ENCODE data around the gene TMEM82.

Gene TMEM82

DNA sequence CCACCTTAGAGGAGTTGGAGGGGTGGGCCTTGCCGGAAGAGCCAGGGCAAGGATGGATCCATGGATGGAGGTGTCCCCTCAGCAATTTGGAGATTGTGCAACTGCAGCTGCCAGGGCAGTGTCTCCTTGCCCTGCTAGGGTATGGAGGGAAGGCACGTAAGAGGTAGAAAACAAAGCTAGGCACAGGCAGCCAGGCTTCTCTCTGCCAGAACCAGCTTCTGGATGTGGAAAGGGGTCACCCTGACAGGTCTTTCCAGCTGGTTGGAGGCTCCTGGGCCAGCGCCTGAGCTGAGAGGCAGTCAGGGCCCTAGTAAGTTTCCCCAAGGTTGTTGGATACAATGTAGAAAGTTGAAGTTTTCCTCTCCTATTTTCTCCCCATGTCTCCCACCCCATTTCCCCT is 21.4 kb upstream of the TMEM82 start:
- no peak for DNase-seq (ENCODE audit: low spot score)

DNA sequence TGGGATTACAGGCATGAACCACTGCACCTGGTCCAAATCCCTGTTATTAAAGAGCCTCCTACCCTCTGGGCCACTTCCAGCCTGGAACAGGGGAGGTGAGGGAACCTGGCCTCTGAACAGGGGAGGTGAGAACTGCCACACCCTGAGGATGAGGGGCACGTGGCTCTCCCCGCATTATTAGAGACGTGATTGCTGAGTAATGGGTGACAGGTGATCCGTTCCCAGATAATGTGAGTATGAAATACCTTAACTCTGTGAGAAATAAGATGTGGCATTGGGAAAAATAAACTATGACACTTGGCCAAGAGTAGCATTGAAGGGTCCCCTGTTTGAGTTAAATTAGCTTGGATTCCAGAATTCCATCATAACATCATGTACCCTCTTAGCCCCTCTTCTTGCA is 19.9 kb upstream of the TMEM82 start:
- no peak for DNase-seq (ENCODE audit: low spot score)

DNA sequence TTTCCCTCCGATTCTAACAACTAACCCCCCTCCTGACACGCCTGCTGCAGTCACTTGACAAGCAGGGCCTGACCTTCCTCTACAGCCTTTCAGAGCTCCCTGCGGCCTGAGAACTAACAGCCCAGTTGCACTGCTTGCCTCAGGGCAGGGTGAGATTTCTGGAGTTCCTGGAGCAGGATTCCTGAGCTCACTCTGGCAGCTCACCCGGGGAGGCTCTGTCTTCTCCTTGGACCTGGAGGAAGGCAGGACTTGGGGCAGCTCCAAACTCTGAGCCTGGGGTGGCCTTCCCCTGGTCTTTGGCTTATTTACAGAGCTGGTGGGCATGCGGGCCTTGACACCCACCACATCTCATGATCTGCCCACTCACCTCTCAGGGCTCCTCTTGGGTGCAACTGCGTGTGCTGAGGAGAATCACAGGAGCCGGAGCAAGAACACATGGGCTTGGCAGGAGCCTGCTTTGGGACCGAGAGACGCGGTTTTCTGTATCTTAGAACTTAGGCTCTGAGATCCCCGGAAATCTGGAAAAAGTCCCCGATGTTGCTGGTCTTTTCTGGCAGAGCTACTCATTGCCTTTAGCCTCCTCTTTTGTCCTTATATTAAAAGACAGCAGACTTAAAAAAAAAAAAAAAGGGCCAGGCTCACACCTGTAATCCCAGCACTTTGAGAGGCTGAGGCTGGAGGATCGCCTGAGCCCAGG is 19.3 kb upstream of the TMEM82 start:
- DNase-seq (ENCODE audit: low spot score): no peak

DNA sequence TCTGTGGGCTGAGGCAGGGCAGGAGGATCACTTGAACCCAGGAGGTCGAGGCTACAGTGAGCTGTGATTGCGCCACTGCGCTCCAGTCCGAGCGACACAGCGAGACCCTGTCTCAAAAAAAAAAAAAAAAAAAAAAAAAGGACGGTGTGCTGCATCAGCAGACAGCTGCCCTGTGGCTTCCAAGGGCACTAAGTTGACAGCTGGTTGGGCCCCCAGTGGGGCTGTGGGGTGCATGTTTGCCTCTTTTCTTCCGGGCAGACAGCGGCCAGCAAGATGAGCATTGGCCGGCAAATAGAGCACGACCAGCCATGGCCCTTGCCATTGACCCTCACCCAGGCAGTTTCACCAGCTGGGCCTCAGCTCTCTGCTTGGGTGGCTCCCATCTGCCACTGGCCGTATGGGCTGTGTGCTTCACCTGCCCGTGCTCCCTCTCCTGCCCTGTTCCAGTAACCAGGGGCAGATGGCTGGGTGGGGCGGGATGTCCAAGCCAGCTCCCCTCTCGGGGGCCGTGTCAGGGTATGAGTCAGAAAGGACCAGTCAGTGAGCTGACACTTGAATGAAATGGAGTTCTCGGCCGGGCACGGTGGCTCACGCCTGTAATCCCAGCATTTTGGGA is 18.6 kb upstream of the TMEM82 start:
- DNase-seq (ENCODE audit: low spot score): no peak

DNA sequence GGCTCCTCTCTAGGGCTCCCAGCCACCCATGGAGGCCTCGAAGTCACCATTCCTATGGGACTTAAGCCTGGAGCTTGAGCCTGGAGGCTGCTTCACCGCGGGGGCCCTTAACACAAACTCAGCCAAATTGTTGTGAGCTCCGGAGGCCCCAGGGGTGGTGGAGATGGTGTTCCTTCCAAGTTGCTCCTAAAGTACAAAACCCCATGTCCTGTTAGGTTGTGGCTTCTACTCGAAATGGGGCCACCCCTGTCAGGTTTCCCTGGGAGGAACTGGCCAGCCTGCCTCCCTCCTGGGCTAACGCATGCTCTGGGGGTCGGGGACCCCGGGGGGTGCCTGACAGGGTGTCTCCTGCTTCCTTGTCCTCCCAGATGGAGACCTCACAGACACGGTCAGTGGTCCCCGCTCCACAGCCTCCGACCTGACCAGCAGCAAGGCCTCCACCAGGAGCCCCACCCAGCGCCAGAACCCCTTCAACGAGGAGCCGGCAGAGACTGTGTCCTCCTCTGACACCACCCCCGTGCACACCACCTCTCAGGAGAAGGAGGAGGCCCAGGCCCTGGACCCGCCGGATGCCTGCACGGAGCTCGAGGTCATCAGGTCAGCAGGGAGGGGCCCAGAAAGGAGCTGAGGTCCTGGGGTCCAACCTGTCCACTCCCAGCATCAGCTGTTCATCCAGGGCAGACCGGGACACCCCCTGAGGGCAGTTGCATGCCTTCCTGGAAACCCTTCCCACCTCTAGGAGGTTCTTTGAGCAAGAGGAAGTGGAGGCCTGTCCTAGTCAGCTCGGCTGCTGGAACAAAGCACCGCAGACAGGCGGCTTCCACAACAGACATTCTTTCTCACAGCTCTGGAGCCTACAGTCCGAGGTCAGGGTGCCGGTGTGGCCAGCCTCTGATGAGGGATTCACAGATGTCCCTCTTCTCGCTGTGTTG is 17.1 kb upstream of the TMEM82 start:
- no peak for DNase-seq (ENCODE audit: low spot score)

DNA sequence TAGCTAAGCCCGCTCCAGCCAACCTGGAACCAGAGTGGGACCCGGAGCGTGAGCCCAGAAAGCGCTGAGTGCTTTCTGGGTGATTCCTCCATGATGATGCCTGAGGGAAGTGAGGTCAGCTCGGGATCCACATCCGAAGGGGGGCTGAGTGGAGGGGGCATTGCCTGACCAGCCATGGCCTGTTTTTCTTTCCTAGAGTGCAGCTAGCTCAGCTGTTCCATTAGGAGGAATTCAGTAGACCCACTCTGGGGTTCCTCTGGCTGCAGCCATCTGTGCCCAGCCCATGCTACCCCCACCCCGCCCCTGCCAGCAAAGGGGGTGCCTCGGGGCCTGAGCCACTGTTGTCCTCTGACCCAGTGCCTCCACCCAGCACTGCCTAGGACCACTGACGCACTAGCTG is 15.8 kb upstream of the TMEM82 start:
- DNase-seq (ENCODE audit: low spot score): no peak

DNA sequence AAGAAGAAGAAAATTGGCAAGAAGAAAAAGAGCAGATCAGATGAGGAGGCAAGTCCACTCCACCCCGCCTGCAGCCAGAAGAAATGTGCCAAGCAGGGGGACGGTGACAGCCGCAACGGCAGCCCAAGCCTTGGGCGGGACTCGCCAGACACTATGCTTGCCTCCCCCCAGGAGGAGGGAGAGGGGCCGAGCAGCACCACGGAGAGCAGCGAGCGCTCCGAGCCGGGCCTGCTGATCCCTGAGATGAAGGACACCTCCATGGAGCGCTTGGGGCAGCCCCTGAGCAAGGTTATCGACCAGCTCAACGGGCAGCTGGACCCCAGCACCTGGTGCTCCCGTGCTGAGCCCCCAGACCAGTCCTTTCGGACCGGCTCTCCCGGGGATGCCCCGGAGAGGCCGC is 15.3 kb upstream of the TMEM82 start:
- DNase-seq (ENCODE audit: low spot score): no peak

DNA sequence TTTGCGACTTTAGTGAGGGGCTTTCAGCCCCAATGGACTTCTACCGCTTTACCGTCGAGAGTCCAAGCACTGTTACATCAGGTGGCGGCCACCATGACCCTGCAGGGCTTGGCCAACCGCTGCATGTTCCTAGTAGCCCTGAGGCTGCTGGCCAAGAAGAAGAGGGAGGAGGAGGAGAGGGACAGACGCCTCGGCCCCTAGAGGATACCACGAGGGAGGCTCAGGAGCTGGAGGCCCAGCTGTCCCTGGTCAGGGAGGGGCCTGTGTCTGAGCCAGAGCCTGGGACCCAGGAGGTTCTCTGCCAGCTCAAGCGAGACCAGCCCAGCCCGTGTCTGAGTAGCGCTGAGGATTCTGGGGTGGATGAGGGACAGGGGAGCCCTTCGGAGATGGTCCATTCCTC is 14.9 kb upstream of the TMEM82 start:
- no peak for DNase-seq (ENCODE audit: low spot score)

DNA sequence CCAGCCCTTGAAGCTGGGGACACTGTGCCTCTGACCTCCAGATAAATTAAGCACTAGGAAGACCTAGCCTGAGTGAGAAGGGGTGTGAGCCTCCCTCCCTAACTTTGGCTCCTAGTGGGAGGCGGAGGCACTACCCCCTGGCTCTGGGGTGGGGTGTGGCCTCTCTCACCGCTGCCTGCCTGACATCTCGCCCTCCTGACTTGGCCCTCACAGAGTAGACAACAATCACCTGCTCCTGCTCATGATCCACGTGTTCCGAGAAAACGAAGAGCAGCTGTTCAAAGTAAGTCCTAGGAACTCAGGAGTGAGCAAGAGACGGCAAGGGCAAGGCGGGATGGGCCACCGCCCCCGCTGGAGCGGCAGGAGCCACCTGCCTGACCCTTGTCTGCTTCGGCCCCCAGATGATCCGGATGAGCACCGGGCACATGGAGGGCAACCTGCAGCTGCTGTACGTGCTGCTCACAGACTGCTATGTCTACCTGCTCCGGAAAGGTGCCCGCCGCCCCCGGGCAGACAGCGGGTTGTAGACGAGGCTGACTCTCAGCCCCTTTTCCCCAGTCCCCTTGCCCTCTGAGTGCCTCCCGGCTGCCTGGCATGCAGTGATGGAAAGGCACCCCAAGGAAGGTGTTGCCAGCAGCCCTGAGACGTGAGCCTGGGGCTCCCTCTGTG is 14.3 kb upstream of the TMEM82 start:
- DNase-seq (ENCODE audit: low spot score): no peak

DNA sequence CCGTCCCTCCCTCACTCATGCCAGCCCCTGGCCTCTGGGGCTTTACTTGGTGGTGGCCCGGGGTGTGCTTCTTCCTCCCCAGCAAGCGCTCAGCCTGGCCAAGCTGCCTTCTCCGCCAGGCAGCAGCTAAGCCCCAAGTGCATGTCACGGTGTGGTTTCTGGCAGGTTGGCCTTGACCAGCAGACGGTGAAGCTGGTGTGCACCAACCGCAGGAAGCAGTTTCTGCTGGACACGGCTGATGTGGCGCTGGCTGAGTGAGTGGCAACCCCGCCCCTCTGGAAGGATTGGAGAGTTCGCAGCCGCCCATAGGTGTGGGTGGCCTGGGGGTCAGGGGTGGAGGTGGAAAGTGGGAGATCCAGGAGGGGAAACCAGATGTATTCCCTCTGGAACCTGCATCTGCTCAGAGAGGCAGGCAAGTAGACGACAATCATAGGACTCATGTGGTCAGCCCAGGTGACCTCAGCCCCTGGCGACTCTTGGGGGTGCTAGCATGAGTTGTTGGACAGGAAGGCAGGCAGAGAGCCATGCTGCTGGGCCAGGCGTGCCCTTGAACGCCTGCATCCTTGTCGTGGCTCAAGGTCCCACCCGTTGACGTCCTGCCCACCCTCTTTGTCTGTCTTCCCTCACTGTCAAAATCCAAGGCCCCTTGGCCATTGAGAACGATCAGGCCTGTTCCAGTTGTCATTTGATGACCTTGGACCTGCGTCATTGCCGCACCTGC is 13.2 kb upstream of the TMEM82 start:
- no peak for DNase-seq (ENCODE audit: low spot score)

DNA sequence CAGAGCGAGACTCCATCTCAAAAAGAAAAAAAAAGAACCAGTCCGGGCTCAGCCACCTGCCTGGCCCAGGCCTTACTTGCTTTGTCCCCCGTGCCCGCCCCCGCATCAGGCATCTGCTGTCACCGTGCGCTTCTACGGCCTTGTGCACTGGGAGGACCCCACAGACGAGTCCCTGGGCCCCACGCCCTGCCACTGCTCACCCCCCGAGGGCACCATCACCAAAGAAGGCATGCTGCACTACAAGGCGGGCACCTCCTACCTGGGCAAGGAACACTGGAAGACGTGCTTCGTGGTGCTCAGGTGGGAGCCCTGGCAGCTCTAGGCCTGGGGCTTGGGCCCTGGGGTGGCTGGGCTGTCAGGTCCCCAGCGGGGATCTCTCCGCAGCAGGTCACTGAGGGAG is 11.9 kb upstream of the TMEM82 start:
- no peak for DNase-seq (ENCODE audit: low spot score)

DNA sequence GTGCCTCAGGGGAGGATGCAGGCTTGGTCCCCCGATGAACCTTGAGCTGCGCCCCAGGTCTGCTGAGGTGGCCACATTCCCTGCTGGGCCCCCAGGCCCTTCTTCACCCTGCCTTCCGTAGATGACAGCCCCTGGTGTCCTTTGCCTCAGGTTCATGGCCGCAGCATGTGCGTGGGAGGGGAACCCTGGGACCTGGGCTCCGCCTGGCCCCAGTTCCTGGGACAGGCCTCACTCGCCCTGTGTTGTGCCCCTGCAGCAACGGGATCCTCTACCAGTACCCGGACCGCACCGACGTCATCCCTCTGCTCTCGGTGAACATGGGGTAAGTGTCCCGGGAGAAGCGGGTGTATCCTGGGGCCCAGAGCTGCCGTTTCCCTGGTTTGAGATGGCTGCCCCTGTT is 11.4 kb upstream of the TMEM82 start:
- DNase-seq (ENCODE audit: low spot score): no peak

DNA sequence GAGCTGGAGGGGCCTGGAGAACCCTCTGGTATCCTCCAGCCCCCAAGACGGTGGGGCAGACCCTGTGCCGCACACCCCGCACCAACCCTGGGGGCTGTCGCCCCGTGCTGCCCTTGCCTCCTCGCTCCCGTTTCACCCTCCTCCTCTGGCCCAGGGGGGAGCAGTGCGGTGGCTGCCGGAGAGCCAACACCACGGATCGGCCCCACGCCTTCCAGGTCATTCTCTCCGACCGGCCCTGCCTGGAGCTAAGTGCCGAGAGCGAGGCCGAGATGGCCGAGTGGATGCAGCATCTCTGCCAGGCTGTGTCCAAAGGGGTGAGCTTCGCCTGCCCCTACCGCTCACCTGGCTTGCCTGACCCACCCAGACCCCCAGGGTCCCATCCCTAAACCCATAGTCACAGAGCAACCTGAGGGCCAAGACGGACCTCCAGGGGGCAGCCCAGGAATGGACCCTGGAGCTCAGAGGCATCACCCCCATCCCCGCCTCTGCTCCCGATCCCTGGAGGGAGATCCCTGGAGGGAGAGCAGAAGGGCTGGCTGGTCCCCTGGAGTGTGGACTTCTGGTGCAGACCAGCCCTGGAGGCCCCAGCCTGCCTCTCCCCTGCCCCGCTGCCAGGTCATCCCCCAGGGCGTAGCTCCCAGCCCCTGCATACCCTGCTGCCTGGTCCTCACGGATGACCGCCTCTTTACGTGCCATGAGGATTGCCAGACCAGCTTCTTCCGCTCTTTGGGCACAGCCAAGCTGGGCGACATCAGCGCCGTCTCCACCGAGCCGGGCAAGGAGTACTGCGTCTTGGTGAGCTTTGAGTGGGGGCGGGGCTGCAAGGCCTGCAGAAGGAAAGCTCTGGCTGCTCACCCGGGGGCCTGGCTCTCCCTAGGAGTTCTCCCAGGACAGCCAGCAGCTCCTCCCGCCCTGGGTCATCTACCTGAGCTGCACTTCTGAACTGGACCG is 10.3 kb upstream of the TMEM82 start:
- DNase-seq (ENCODE audit: low spot score): no peak

DNA sequence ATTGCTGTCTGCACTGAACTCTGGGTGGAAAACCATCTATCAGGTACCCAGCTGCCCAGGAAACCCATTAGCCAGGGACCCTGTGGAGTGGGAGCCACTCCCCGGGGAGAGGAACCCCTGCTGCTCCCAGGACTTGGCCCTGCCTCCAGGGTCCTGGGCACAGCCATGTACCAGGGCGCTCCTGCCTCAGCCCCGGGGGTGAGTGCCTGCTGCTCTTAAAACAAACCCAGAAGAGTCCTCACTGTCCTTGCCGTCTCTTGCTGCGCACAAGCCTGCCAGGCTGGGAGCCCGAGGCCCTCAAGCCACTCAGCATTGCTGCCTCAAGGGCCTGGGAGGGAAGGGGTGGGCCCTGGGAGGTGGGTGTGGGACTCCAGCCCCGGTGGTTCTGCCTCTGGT is 9.6 kb upstream of the TMEM82 start:
- DNase-seq (ENCODE audit: low spot score): no peak

DNA sequence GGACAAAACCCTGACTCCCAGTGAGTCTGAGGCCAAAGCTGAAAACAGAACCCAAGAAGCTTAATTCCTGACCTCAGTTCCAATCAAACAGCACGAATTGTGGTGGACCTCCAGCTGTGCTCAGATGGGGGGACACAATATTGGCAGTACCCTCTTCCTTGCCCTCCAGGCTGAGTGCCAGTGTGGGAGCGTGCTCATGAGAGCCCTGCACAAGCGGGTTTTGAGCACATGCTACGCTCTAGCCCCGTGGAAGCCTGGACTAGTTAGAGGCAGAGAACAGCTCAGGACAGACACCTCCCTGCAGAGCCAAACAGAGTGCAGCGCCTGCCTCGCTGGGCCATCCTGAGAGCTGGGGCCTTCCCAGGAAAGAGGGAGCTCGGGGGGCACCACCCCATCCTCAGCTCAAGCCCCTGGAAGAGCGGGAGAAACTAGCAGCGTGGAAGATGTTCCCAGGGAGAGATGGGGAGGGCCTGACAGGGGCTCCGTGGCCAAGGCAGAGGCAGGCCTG is 9.0 kb upstream of the TMEM82 start:
- DNase-seq (ENCODE audit: low spot score): no peak

DNA sequence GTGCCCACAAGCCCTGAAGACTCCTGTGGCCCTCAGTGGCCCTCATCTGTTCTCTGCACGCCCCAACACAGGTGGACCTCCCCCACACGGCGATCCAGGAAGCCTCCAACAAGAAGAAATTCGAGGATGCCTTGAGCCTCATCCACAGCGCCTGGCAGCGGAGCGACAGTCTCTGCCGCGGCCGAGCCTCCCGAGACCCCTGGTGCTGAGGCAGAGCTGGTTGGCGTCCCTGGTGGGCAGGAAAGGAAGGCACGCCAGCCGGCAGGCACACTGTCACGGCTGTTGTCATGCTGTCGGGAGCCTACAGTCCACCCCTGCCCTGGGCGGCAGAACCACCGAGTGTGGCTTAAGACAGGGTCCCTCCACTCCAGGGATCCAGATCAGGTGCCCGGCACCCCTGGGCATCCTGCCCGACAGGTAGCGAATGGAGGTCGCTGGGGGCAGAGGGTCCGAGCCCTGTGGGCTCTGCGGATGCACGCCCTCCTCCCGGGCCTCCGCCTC is 8.5 kb upstream of the TMEM82 start:
- DNase-seq (ENCODE audit: low spot score): no peak

DNA sequence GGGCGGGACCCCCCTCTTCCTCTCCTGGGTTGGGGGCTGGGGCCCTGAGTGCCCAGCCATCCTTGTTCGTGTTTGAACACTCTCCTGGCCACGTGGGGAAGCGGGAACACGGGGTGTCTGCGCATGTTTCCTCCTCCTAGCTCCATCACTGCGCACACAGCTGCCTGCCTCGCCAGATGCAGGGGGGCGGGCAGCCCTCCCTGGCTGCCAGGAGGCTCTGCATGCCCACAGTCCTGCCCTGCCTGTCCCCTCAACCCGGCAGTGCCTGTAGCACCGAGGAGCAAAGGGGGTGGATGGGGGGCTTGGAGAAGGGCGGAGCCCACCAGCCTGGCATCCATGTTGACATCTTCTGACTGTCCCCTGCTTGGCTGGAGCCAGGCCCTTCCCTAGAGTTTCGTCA is 8.0 kb upstream of the TMEM82 start:
- DNase-seq (ENCODE audit: low spot score): no peak

DNA sequence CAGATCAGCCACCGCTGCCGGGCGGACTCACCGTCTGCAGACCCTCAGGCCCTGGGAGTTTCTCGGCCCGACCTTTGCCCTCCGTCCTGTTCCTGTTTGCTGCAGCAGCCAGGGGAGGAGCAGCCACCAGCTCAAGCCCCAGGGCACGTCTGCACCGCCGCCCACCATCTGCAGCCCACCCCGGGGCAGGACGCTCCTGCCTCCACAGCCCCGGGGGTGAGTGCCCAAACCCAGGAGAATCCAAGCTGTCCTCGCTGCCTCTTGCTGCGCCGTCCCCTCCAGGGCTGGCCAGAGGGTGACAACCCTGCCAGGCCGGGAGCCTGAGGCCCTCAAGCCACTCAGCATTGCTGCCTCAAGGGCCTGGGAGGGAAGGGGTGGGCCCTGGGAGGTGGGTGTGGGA is 7.4 kb upstream of the TMEM82 start:
- no peak for DNase-seq (ENCODE audit: low spot score)

DNA sequence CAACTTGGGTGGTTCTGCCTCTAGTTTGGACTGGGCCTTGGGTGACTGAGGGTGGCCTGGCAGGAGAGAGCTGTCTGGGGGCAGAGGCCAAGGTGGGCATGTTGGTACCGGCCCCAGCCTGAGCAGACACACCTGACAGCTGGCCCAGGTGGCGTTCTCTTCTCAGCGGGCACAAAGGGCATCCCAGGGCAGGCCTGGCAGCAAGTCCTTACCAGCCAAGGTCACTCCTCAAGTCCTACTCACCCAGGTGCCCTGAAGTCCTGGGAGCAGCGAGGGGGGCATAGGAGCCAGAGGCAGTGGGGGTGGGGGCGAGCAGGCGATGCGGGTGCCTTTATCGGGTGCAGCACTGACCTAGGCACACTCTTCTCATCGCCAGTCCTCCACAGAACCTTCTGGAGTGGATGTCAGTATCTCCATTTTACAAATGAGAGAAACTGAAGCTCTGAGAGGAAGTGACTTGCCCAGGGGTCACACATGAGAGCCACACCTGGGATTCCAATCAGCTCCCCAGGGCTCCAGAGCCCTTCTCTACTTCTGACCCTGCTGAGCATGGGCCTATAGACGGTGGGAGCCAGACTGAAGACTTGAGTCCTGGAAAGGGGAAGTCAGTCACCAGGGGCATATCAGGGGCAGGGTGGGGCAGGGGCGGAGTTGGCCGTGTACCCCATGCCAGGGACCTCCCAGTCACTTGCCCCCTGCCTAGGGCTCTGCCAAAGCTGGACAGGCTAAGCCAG is 6.8 kb upstream of the TMEM82 start:
- DNase-seq (ENCODE audit: low spot score): no peak
